Nephron progenitor cell (in vitro differentiated cells): ENCODE data around the gene SPATA31C2.
"Not testable (repeated sequence)": the region's sequence is repeated elsewhere in the genome, so short reads cannot be mapped to it uniquely, and the experiment has no call there.

Experiments
- DNase-seq: peaks from one replicate; pipeline ENCODE4 v3.0.0; 2021
- H3K27ac Mint-ChIP-seq: 2 replicates; pipeline ENCODE4 v1.8.0; 2021; ENCODE audit warnings: mild to moderate bottlenecking, moderate library complexity, mixed read lengths
- H3K27me3 Mint-ChIP-seq: 2 replicates; pipeline ENCODE4 v1.8.0; 2021; ENCODE audit warnings: mild to moderate bottlenecking, low read depth, mixed read lengths; ENCODE audit not compliant: poor library complexity
- H3K36me3 Mint-ChIP-seq: 2 replicates; pipeline ENCODE4 v1.8.0; 2021; ENCODE audit warnings: low read depth, mixed read lengths
- H3K4me1 Mint-ChIP-seq: 2 replicates; pipeline ENCODE4 v1.8.0; 2021; ENCODE audit warnings: mixed read lengths
- H3K4me3 Mint-ChIP-seq: 2 replicates; pipeline ENCODE4 v1.8.0; 2021; ENCODE audit warnings: mild to moderate bottlenecking, moderate library complexity, mixed read lengths
- H3K9me3 Mint-ChIP-seq: 2 replicates; pipeline ENCODE4 v1.8.0; 2021; ENCODE audit warnings: mild to moderate bottlenecking, moderate library complexity, mixed read lengths
- CTCF ChIP-seq: fragments of 200-600 bp; sonication (generic); IDR thresholded peaks from 2 replicates; pipeline ENCODE4 v1.5.0; 2021; ENCODE audit warnings: antibody characterized with exemption

SPATA31C2 gene

GRCh38 chr9:88138375-88138774 is at the start of gene SPATA31C2:
SPATA31C2 (minus strand) TSS chr9:88138475; CDS start chr9:88138446, 29 bp downstream.
- H3K27ac Mint-ChIP-seq, H3K9me3 Mint-ChIP-seq, H3K4me3 Mint-ChIP-seq, DNase-seq, H3K27me3 Mint-ChIP-seq, H3K36me3 Mint-ChIP-seq, H3K4me1 Mint-ChIP-seq: not testable (repeated sequence)

GRCh38 chr9:88187631-88188030 is 49.4 kb upstream of the SPATA31C2 start:
- H3K27me3 Mint-ChIP-seq, result peaks cover 3% of the 10 kb centered on the region
- H3K4me1 Mint-ChIP-seq, result peaks cover 14% of the 10 kb centered on the region
- H3K36me3 Mint-ChIP-seq, result no peaks in the 10 kb centered on the region
- no peak overlapping the region for H3K27ac Mint-ChIP-seq
- TF ChIP-seq CTCF, result no peak
- no peak overlapping the region for H3K4me3 Mint-ChIP-seq
- no peak for DNase-seq
- peaks cover 4% of the 10 kb centered on the region for H3K9me3 Mint-ChIP-seq

- no peaks in the 10 kb centered on the region for H3K36me3 Mint-ChIP-seq
- peaks cover 3% of the 10 kb centered on the region for H3K27me3 Mint-ChIP-seq
- peaks cover 4% of the 10 kb centered on the region for H3K9me3 Mint-ChIP-seq
- DNase-seq, result no peak
- no peak overlapping the region for H3K27ac Mint-ChIP-seq
- TF ChIP-seq CTCF, result no peak
- H3K4me1 Mint-ChIP-seq, result peaks cover 18% of the 10 kb centered on the region
- no peak overlapping the region for H3K4me3 Mint-ChIP-seq
These were observed 48.3 kb upstream of the SPATA31C2 start for GRCh38 chr9:88186495-88187110.

- no peak for TF ChIP-seq CTCF
- DNase-seq, result no peak
- Mint-ChIP-seq H3K27me3 (no peaks in the 10 kb centered on the region), H3K4me3 (no peak overlapping the region), H3K27ac (no peak overlapping the region), H3K4me1 (peaks cover 27% of the 10 kb centered on the region), H3K36me3 (no peaks in the 10 kb centered on the region), H3K9me3 (no peaks in the 10 kb centered on the region)
These were observed 46.7 kb upstream of the SPATA31C2 start for GRCh38 chr9:88184976-88185375.

- Mint-ChIP-seq H3K36me3 (no peaks in the 10 kb centered on the region), H3K9me3 (no peaks in the 10 kb centered on the region), H3K4me3 (no peak overlapping the region), H3K4me1 (peaks cover 28% of the 10 kb centered on the region), H3K27ac (no peak overlapping the region), H3K27me3 (peaks cover under 1% of the 10 kb centered on the region)
- no peak for DNase-seq
- TF ChIP-seq CTCF, result no peak
These were observed 45.7 kb upstream of the SPATA31C2 start for GRCh38 chr9:88183798-88184495.

- no peak overlapping the region for H3K27ac Mint-ChIP-seq
- no peak for TF ChIP-seq CTCF
- peaks cover 28% of the 10 kb centered on the region for H3K4me1 Mint-ChIP-seq
- no peak for DNase-seq
- H3K27me3 Mint-ChIP-seq, result peaks cover 3% of the 10 kb centered on the region
- H3K36me3 Mint-ChIP-seq, result no peaks in the 10 kb centered on the region
- peaks cover 2% of the 10 kb centered on the region for H3K9me3 Mint-ChIP-seq
- no peak overlapping the region for H3K4me3 Mint-ChIP-seq
These were observed 44.2 kb upstream of the SPATA31C2 start for GRCh38 chr9:88182501-88182900.
